K562 (cell line): ENCODE measurements around the gene YJU2. TPM values are rescaled to one million over a fixed set of nuclear protein-coding genes. Genes with fewer than 3 reads are reported as not detected.

Experiments
- polyA plus RNA-seq, 8 experiments: library from polyadenylated mRNA; depleted of rRNA in 4 of 8; stranded (reverse) in 5 of 8; unstranded in 3 of 8; fragments of >200 nt; fragmentation: Nextera tagmentation in 2 of 8; fragmentation: Illumina TruSeq in 1 of 8; extraction: Ambion mirVana in 2 of 8; extraction: Trizol in 1 of 8; gene quantifications; 2 replicates each; pipeline versions ENCODE4 v1.2.1 to v1.2.3, GENCODE V29; 2011 to 2014; ENCODE audit warnings: inconsistent platforms in 1 of 8, missing spikeins in 1 of 8
- total RNA-seq, 7 experiments: library from RNA; depleted of rRNA in 6 of 7; stranded (reverse); fragments of >200 nt in 6 of 7; fragmentation: Illumina TruSeq in 2 of 7; extraction: Trizol in 2 of 7; gene quantifications; 2 replicates each; pipeline versions ENCODE4 v1.2.1 to v1.2.3, GENCODE V29; 2011 to 2021; ENCODE audit warnings: low replicate concordance in 1 of 7

Gene YJU2
- total and polyA plus RNA-seq, 9 of the 15 experiments (the other 6 are each of a cell fraction or from before 2014, with no cell fraction given): 0.41 to 34.9 (median 19.3) TPM

Other genes with a start within 250 kb of the YJU2 start
Only the 7 nearest of the 16 such genes appear.
- 26.7 and 32.5 TPM in 2 replicates for gene SIRT6, start 64.5 kb upstream of the YJU2 start, total RNA-seq (2014; rRNA removed)
- gene SIRT6, start 64.5 kb upstream of the YJU2 start, total RNA-seq (2014; rRNA removed; fragmentation: Illumina TruSeq; extraction: Trizol): 0.93 and 2.7 TPM in 2 replicates
- gene SIRT6, start 64.5 kb upstream of the YJU2 start, total RNA-seq (2015; rRNA removed; fragmentation: Illumina TruSeq; extraction: Trizol): 10.2 and 11.0 TPM in 2 replicates
- 36.6 and 37.7 TPM in 2 replicates for gene SIRT6, start 64.5 kb upstream of the YJU2 start, total RNA-seq (2021)
- gene SIRT6, start 64.5 kb upstream of the YJU2 start, polyA plus RNA-seq (2011; rRNA removed): 15.0 and 20.8 TPM in 2 replicates
- gene SIRT6, start 64.5 kb upstream of the YJU2 start, polyA plus RNA-seq (2014; fragmentation: Illumina TruSeq; extraction: Trizol): 8.0 and 23.9 TPM in 2 replicates
- gene SIRT6, start 64.5 kb upstream of the YJU2 start, polyA plus RNA-seq (2014; fragmentation: Nextera tagmentation; extraction: Ambion mirVana): 1 to 10 TPM; 1.4 to 1.8 TPM
- 37.3 and 41.1 TPM in 2 replicates for gene SIRT6, start 64.5 kb upstream of the YJU2 start, polyA plus RNA-seq (2014; rRNA removed)
- 0.08 TPM in 1 of 2 replicates, not detected in the other for gene ANKRD24, start 64.4 kb upstream of the YJU2 start, total RNA-seq (2014; rRNA removed)
- not detected in 2 replicates for gene ANKRD24, start 64.4 kb upstream of the YJU2 start, total RNA-seq (2014; rRNA removed; fragmentation: Illumina TruSeq; extraction: Trizol)
- not detected in 2 replicates for gene ANKRD24, start 64.4 kb upstream of the YJU2 start, total RNA-seq (2015; rRNA removed; fragmentation: Illumina TruSeq; extraction: Trizol)
- gene ANKRD24, start 64.4 kb upstream of the YJU2 start, total RNA-seq (2021): 0.07 and 0.38 TPM in 2 replicates
- 0.11 and 0.24 TPM in 2 replicates for gene ANKRD24, start 64.4 kb upstream of the YJU2 start, polyA plus RNA-seq (2011; rRNA removed)
- 0.07 TPM in 1 of 2 replicates, not detected in the other for gene ANKRD24, start 64.4 kb upstream of the YJU2 start, polyA plus RNA-seq (2014; fragmentation: Illumina TruSeq; extraction: Trizol)
- gene ANKRD24, start 64.4 kb upstream of the YJU2 start, polyA plus RNA-seq (2014; fragmentation: Nextera tagmentation; extraction: Ambion mirVana): not detected
- gene ANKRD24, start 64.4 kb upstream of the YJU2 start, polyA plus RNA-seq (2014; rRNA removed): 0.03 and 0.12 TPM in 2 replicates
- not detected in 2 replicates for gene EBI3, start 17.6 kb upstream of the YJU2 start, total RNA-seq (2014; rRNA removed)
- gene EBI3, start 17.6 kb upstream of the YJU2 start, total RNA-seq (2014; rRNA removed; fragmentation: Illumina TruSeq; extraction: Trizol): not detected in 2 replicates
- gene EBI3, start 17.6 kb upstream of the YJU2 start, total RNA-seq (2015; rRNA removed; fragmentation: Illumina TruSeq; extraction: Trizol): not detected in 2 replicates
- gene EBI3, start 17.6 kb upstream of the YJU2 start, total RNA-seq (2021): 0.22 TPM in 1 of 2 replicates, not detected in the other
- gene EBI3, start 17.6 kb upstream of the YJU2 start, polyA plus RNA-seq (2011; rRNA removed): 0.12 and 0.35 TPM in 2 replicates
- gene EBI3, start 17.6 kb upstream of the YJU2 start, polyA plus RNA-seq (2014; fragmentation: Illumina TruSeq; extraction: Trizol): 0.30 TPM in 1 of 2 replicates, not detected in the other
- gene EBI3, start 17.6 kb upstream of the YJU2 start, polyA plus RNA-seq (2014; fragmentation: Nextera tagmentation; extraction: Ambion mirVana): not detected
- 0.08 and 0.40 TPM in 2 replicates for gene EBI3, start 17.6 kb upstream of the YJU2 start, polyA plus RNA-seq (2014; rRNA removed)
- gene SHD, start 32.2 kb downstream of the YJU2 start, total RNA-seq (2014; rRNA removed): 0.33 TPM in 1 of 2 replicates, not detected in the other
- not detected in 2 replicates for gene SHD, start 32.2 kb downstream of the YJU2 start, total RNA-seq (2014; rRNA removed; fragmentation: Illumina TruSeq; extraction: Trizol)
- 0.15 TPM in 1 of 2 replicates, not detected in the other for gene SHD, start 32.2 kb downstream of the YJU2 start, total RNA-seq (2015; rRNA removed; fragmentation: Illumina TruSeq; extraction: Trizol)
- 0.38 and 0.62 TPM in 2 replicates for gene SHD, start 32.2 kb downstream of the YJU2 start, total RNA-seq (2021)
- 0.22 TPM in 1 of 2 replicates, not detected in the other for gene SHD, start 32.2 kb downstream of the YJU2 start, polyA plus RNA-seq (2011; rRNA removed)
- 0.42 TPM in 1 of 2 replicates, not detected in the other for gene SHD, start 32.2 kb downstream of the YJU2 start, polyA plus RNA-seq (2014; fragmentation: Illumina TruSeq; extraction: Trizol)
- under 1 TPM; 0.13 to 0.18 TPM for gene SHD, start 32.2 kb downstream of the YJU2 start, polyA plus RNA-seq (2014; fragmentation: Nextera tagmentation; extraction: Ambion mirVana)
- gene SHD, start 32.2 kb downstream of the YJU2 start, polyA plus RNA-seq (2014; rRNA removed): 0.05 and 0.13 TPM in 2 replicates
- gene TMIGD2, start 55.3 kb downstream of the YJU2 start, total RNA-seq (2014; rRNA removed): not detected in 2 replicates
- not detected in 2 replicates for gene TMIGD2, start 55.3 kb downstream of the YJU2 start, total RNA-seq (2014; rRNA removed; fragmentation: Illumina TruSeq; extraction: Trizol)
- gene TMIGD2, start 55.3 kb downstream of the YJU2 start, total RNA-seq (2015; rRNA removed; fragmentation: Illumina TruSeq; extraction: Trizol): not detected in 2 replicates
- not detected in 2 replicates for gene TMIGD2, start 55.3 kb downstream of the YJU2 start, total RNA-seq (2021)
- gene TMIGD2, start 55.3 kb downstream of the YJU2 start, polyA plus RNA-seq (2011; rRNA removed): not detected in 2 replicates
- gene TMIGD2, start 55.3 kb downstream of the YJU2 start, polyA plus RNA-seq (2014; fragmentation: Illumina TruSeq; extraction: Trizol): not detected in 2 replicates
- not detected for gene TMIGD2, start 55.3 kb downstream of the YJU2 start, polyA plus RNA-seq (2014; fragmentation: Nextera tagmentation; extraction: Ambion mirVana)
- not detected in 2 replicates for gene TMIGD2, start 55.3 kb downstream of the YJU2 start, polyA plus RNA-seq (2014; rRNA removed)
- 0.65 and 0.77 TPM in 2 replicates for gene FSD1, start 57.5 kb downstream of the YJU2 start, total RNA-seq (2014; rRNA removed)
- gene FSD1, start 57.5 kb downstream of the YJU2 start, total RNA-seq (2014; rRNA removed; fragmentation: Illumina TruSeq; extraction: Trizol): 0.73 and 0.80 TPM in 2 replicates
- 0.49 and 0.69 TPM in 2 replicates for gene FSD1, start 57.5 kb downstream of the YJU2 start, total RNA-seq (2015; rRNA removed; fragmentation: Illumina TruSeq; extraction: Trizol)
- gene FSD1, start 57.5 kb downstream of the YJU2 start, total RNA-seq (2021): 1.4 and 1.5 TPM in 2 replicates
- 0.87 and 1.2 TPM in 2 replicates for gene FSD1, start 57.5 kb downstream of the YJU2 start, polyA plus RNA-seq (2011; rRNA removed)
- 0.29 and 1.9 TPM in 2 replicates for gene FSD1, start 57.5 kb downstream of the YJU2 start, polyA plus RNA-seq (2014; fragmentation: Illumina TruSeq; extraction: Trizol)
- gene FSD1, start 57.5 kb downstream of the YJU2 start, polyA plus RNA-seq (2014; fragmentation: Nextera tagmentation; extraction: Ambion mirVana): under 1 TPM in 1 of 2 experiments, not detected in 1; 0.11 TPM
- gene FSD1, start 57.5 kb downstream of the YJU2 start, polyA plus RNA-seq (2014; rRNA removed): 0.78 and 1.1 TPM in 2 replicates
- 4.3 and 7.8 TPM in 2 replicates for gene STAP2, start 91.7 kb downstream of the YJU2 start, total RNA-seq (2014; rRNA removed)
- gene STAP2, start 91.7 kb downstream of the YJU2 start, total RNA-seq (2014; rRNA removed; fragmentation: Illumina TruSeq; extraction: Trizol): 2.3 and 3.9 TPM in 2 replicates
- 3.5 and 4.5 TPM in 2 replicates for gene STAP2, start 91.7 kb downstream of the YJU2 start, total RNA-seq (2015; rRNA removed; fragmentation: Illumina TruSeq; extraction: Trizol)
- 5.7 and 8.2 TPM in 2 replicates for gene STAP2, start 91.7 kb downstream of the YJU2 start, total RNA-seq (2021)
- gene STAP2, start 91.7 kb downstream of the YJU2 start, polyA plus RNA-seq (2011; rRNA removed): 4.3 and 4.7 TPM in 2 replicates
- gene STAP2, start 91.7 kb downstream of the YJU2 start, polyA plus RNA-seq (2014; fragmentation: Illumina TruSeq; extraction: Trizol): 5.3 and 5.4 TPM in 2 replicates
- gene STAP2, start 91.7 kb downstream of the YJU2 start, polyA plus RNA-seq (2014; fragmentation: Nextera tagmentation; extraction: Ambion mirVana): 1 to 10 TPM; 1.2 to 3.6 TPM
- gene STAP2, start 91.7 kb downstream of the YJU2 start, polyA plus RNA-seq (2014; rRNA removed): 5.8 and 9.8 TPM in 2 replicates